H1 (cell line): ENCODE measurements around the gene RELN. TPM values are rescaled to one million over a fixed set of nuclear protein-coding genes. Genes with fewer than 3 reads are reported as not detected.

ENCODE experiments used
- CTCF ChIA-PET: fragments of 300-600 bp; sonication (Branson Sonifier 250); formaldehyde crosslinking; loops from one replicate; lab custom pipeline; 2021; ENCODE audit not compliant: partially characterized antibody; lab: Charles Lee
- POLR2A ChIA-PET: fragments of 300-600 bp; sonication (Branson Sonifier 250); formaldehyde crosslinking; loops from one replicate; lab custom pipeline; 2021; ENCODE audit warnings: inconsistent platforms; ENCODE audit not compliant: partially characterized antibody; lab: Charles Lee
- DNase-seq, 2 experiments: peaks; one replicate each; pipeline versions ENCODE4 v3.0.0 to v3.0.0-alpha.2; 2010 to 2022; ENCODE audit warnings: low spot score in 2 of 2, low read depth in 1 of 2, mixed read lengths in 1 of 2
- FAIRE-seq: peaks from 2 replicates; lab custom pipeline; 2011; peaks lifted over from hg19 to GRCh38; lab: Jason Lieb, UNC
- H2AFZ ChIP-seq: 2 replicates; pipeline ENCODE4 v1.8.1; 2012; ENCODE audit warnings: low read length, inconsistent platforms
- H2AK5ac ChIP-seq: 2 replicates; pipeline ENCODE4 v1.6.1; 2013; ENCODE audit warnings: low read depth, low read length
- H2BK120ac ChIP-seq: replicated peaks from 2 replicates; pipeline ENCODE3; 2013; ENCODE audit warnings: low read depth, low read length, inconsistent platforms
- H2BK12ac ChIP-seq: 2 replicates; pipeline ENCODE4 v1.6.1; 2013; ENCODE audit warnings: low read depth, low read length
- H2BK15ac ChIP-seq: 2 replicates; pipeline ENCODE4 v1.6.1; 2013; ENCODE audit warnings: low read length
- H2BK20ac ChIP-seq: 2 replicates; pipeline ENCODE4 v1.6.1; 2013; ENCODE audit warnings: low read length
- H2BK5ac ChIP-seq: 2 replicates; pipeline ENCODE4 v1.6.1; 2013; ENCODE audit warnings: low read depth, low read length
- H3K14ac ChIP-seq: 2 replicates; pipeline ENCODE4 v1.6.1; 2013; ENCODE audit warnings: inconsistent platforms; ENCODE audit not compliant: insufficient read length
- H3K18ac ChIP-seq: 2 replicates; pipeline ENCODE4 v1.6.1; 2013; ENCODE audit warnings: low read length; ENCODE audit errors: extremely low read depth
- H3K23ac ChIP-seq: 2 replicates; pipeline ENCODE4 v1.6.1; 2013; ENCODE audit warnings: inconsistent platforms; ENCODE audit not compliant: insufficient read length
- H3K23me2 ChIP-seq: 2 replicates; pipeline ENCODE4 v1.6.1; 2013; ENCODE audit warnings: low read depth, low read length
- H3K27ac ChIP-seq: 2 replicates; pipeline ENCODE4 v1.6.1; 2011; ENCODE audit warnings: low read depth, low read length, inconsistent platforms
- H3K27me3 ChIP-seq, 4 experiments: replicated peaks in 1 of 4; 1 replicate in 1 of 4; 2 replicates in 3 of 4; pipeline versions ENCODE4 v1.6.1 to v1.8.1; 2011 to 2013; ENCODE audit warnings: low read length in 3 of 4, mild to moderate bottlenecking in 3 of 4, inconsistent platforms in 2 of 4, mixed read lengths in 2 of 4, moderate library complexity in 1 of 4; ENCODE audit not compliant: control insufficient read depth in 3 of 4, insufficient read depth in 3 of 4; ENCODE audit errors: extremely low read depth in 1 of 4
- H3K36me3 ChIP-seq, 4 experiments: 2 replicates each; pipeline versions ENCODE4 v1.6.1 to v1.8.1; 2011 to 2013; ENCODE audit warnings: mild to moderate bottlenecking in 4 of 4, low read length in 3 of 4, moderate library complexity in 2 of 4, control low read depth in 1 of 4, inconsistent platforms in 1 of 4; ENCODE audit not compliant: insufficient read depth in 4 of 4, control insufficient read depth in 2 of 4
- H3K4ac ChIP-seq: replicated peaks from 2 replicates; pipeline ENCODE3; 2013; ENCODE audit warnings: low read length, low read depth, mixed read lengths, inconsistent platforms; ENCODE audit not compliant: insufficient read length
- H3K4me1 ChIP-seq, 4 experiments: replicated peaks in 1 of 4; 1 replicate in 1 of 4; 2 replicates in 3 of 4; pipeline versions ENCODE4 v1.6.1 to v1.8.1; 2011 to 2013; ENCODE audit warnings: low read length in 3 of 4, inconsistent platforms in 2 of 4, mixed read lengths in 1 of 4; ENCODE audit not compliant: insufficient read depth in 4 of 4, control insufficient read depth in 3 of 4
- H3K4me2 ChIP-seq, 2 experiments: 2 replicates each; pipeline versions ENCODE4 v1.6.1 to v1.8.1; 2011 to 2013; ENCODE audit warnings: low read depth in 2 of 2, low read length in 2 of 2, control low read depth in 1 of 2, inconsistent platforms in 1 of 2, mild to moderate bottlenecking in 1 of 2; ENCODE audit not compliant: insufficient read depth in 1 of 2
- H3K4me3 ChIP-seq, 4 experiments: fragments of 200-600, 300-600 bp in 1 of 4; sonication (generic), shearing (Covaris generic), sonication (Bioruptor Twin) in 1 of 4; 2 replicates each; pipeline versions ENCODE4 v1.5.1 to v1.8.1; 2011 to 2016; ENCODE audit warnings: low read length in 4 of 4, low read depth in 3 of 4, control low read depth in 2 of 4, inconsistent platforms in 2 of 4, mild to moderate bottlenecking in 2 of 4, mixed read lengths in 1 of 4, moderate library complexity in 1 of 4; ENCODE audit not compliant: insufficient read depth in 2 of 4; ENCODE audit errors: extremely low read depth in 1 of 4
- H3K56ac ChIP-seq: replicated peaks from 2 replicates; pipeline ENCODE3; 2013; ENCODE audit warnings: low read depth, mild to moderate bottlenecking, mixed read lengths, low read length, inconsistent platforms; ENCODE audit not compliant: insufficient read length
- H3K79me1 ChIP-seq: 2 replicates; pipeline ENCODE4 v1.6.1; 2013; ENCODE audit warnings: low read depth, low read length, control low read depth
- H3K79me2 ChIP-seq, 2 experiments: 2 replicates each; pipeline versions ENCODE4 v1.6.1 to v1.8.1; 2012 to 2013; ENCODE audit warnings: low read length in 2 of 2, mild to moderate bottlenecking in 2 of 2, inconsistent platforms in 1 of 2; ENCODE audit not compliant: insufficient read depth in 2 of 2, control insufficient read depth in 1 of 2
- H3K9ac ChIP-seq, 4 experiments: replicated peaks in 1 of 4; 1 replicate in 1 of 4; 2 replicates in 3 of 4; pipeline versions ENCODE4 v1.6.1 to v1.8.1; 2011 to 2013; ENCODE audit warnings: low read depth in 3 of 4, low read length in 3 of 4, control low read depth in 2 of 4, mild to moderate bottlenecking in 2 of 4, moderate library complexity in 2 of 4, inconsistent platforms in 1 of 4; ENCODE audit errors: extremely low read depth in 1 of 4
- H3K9me3 ChIP-seq, 2 experiments: 2 replicates each; pipeline versions ENCODE4 v1.6.1 to v1.8.1; 2012 to 2013; ENCODE audit warnings: mild to moderate bottlenecking in 2 of 2, moderate library complexity in 2 of 2, control low read depth in 1 of 2, inconsistent platforms in 1 of 2, low read depth in 1 of 2, low read length in 1 of 2, mixed read lengths in 1 of 2; ENCODE audit not compliant: insufficient read depth in 2 of 2
- H4K20me1 ChIP-seq, 2 experiments: replicated peaks in 1 of 2; 2 replicates each; pipeline versions ENCODE3 to v1.8.1; 2011 to 2013; ENCODE audit warnings: inconsistent platforms in 2 of 2, low read length in 2 of 2, mild to moderate bottlenecking in 1 of 2; ENCODE audit not compliant: insufficient read depth in 2 of 2, control insufficient read depth in 1 of 2
- H4K5ac ChIP-seq: 2 replicates; pipeline ENCODE4 v1.6.1; 2013; ENCODE audit warnings: low read length, low read depth, mixed read lengths, inconsistent platforms; ENCODE audit not compliant: insufficient read length
- H4K8ac ChIP-seq: 2 replicates; pipeline ENCODE4 v1.8.0; 2013; ENCODE audit warnings: mild to moderate bottlenecking, moderate library complexity, low read length, inconsistent platforms; ENCODE audit not compliant: insufficient read depth; ENCODE audit errors: extremely low read depth
- H4K91ac ChIP-seq: replicated peaks from 2 replicates; pipeline ENCODE3; 2013; ENCODE audit warnings: low read length, mixed read lengths, inconsistent platforms; ENCODE audit not compliant: insufficient read length
- ATF2 ChIP-seq: IDR thresholded peaks from 2 replicates; pipeline ENCODE4 v1.6.1; 2012; ENCODE audit warnings: low read length, inconsistent platforms
- CTCF ChIP-seq, 3 experiments: IDR thresholded peaks; 1 replicate in 2 of 3; 2 replicates in 1 of 3; pipeline versions ENCODE4 v1.5.1 to v1.6.1; 2011; ENCODE audit warnings: low read length in 3 of 3, mild to moderate bottlenecking in 3 of 3, inconsistent platforms in 2 of 3, low read depth in 1 of 3, moderate library complexity in 1 of 3; ENCODE audit not compliant: insufficient read depth in 1 of 3; ENCODE audit errors: control extremely low read depth in 1 of 3
- RAD21 ChIP-seq, 2 experiments: IDR thresholded peaks in 1 of 2; conservative IDR thresholded peaks in 1 of 2; 2 replicates each; pipeline ENCODE4 v1.6.1; 2011; ENCODE audit warnings: low read depth in 2 of 2, low read length in 2 of 2, improper control_type of control experiment in 1 of 2, inconsistent platforms in 1 of 2, mild to moderate bottlenecking in 1 of 2, moderate library complexity in 1 of 2
- WGBS, 2 experiments: shearing (Covaris generic) in 1 of 2; methylation state at CpG; one replicate each; pipeline versions ENCODE4 v1.1.6 to v1.1.7; 2013 to 2015; ENCODE audit warnings: low lambda C conversion rate in 2 of 2, mixed read lengths in 2 of 2, inconsistent platforms in 1 of 2, low coverage in 1 of 2, missing lambda C conversion rate in 1 of 2; ENCODE audit not compliant: insufficient replicate concordance in 2 of 2, insufficient coverage in 1 of 2, insufficient read length in 1 of 2; ENCODE audit errors: extremely low coverage in 1 of 2, missing lambda C conversion rate in 1 of 2; 5-methylcytosine and 5-hydroxymethylcytosine counted together
- polyA plus RNA-seq, 7 experiments: library from polyadenylated mRNA; depleted of rRNA in 3 of 7; stranded (reverse) in 5 of 7; unstranded in 2 of 7; fragments of >200 nt in 5 of 7; fragments of 200-250 nt in 2 of 7; gene quantifications; 1 replicate in 5 of 7; 2 replicates in 1 of 7; 4 replicates in 1 of 7; pipeline versions ENCODE4 v1.2.1 to v1.2.3, GENCODE V29; 2011 to 2013; ENCODE audit warnings: missing spikeins in 2 of 7, mixed read lengths in 2 of 7
- total RNA-seq: library from RNA; stranded (reverse); fragmentation: NEBNext Ultra II Directional; extraction: Animal tissue kit (Norgen Biotek cat#: 25700); gene quantifications from 2 replicates; pipeline ENCODE4 v1.2.1, GENCODE V29; 2021

Gene RELN
- total and polyA plus RNA-seq, 2 of the 8 experiments (the other 6 are each of a cell fraction or from before 2014, with no cell fraction given) = 0.03 to 0.07 TPM

GRCh38 chr7:103425177-103425576 is 564.3 kb downstream of the RELN start:
- H4K8ac ChIP-seq = no peak overlapping the region

More at GRCh38 chr7:103425177-103425576, 564.3 kb downstream of the RELN start:
- TF ChIP-seq CTCF (IDR thresholded peaks at IDR 0.05; ENCODE audit: control extremely low read depth in 1 of 3, insufficient read depth in 1 of 3, low read depth in 1 of 3, low read length in 3 of 3) (peak in 1 of 3 experiments; percentile 19; a peak in 1 of 4 replicates), ATF2 (no peak), RAD21 (IDR thresholded peaks at IDR 0.05 in 1 of 2, conservative IDR thresholded peaks at IDR 0.05 in 1 of 2; ENCODE audit: low read depth in 2 of 2, low read length in 2 of 2) (peak in 1 of 2 experiments; percentile 29; a peak in 1 of 4 replicates)
- H4K91ac ChIP-seq = no peak overlapping the region
- no peaks in the 10 kb centered on the region for H4K20me1 ChIP-seq
- CTCF ChIA-PET = no interaction called here
- H3K79me1 ChIP-seq = no peaks in the 10 kb centered on the region
- no peak overlapping the region for H2AFZ ChIP-seq
- no peak overlapping the region for H4K5ac ChIP-seq
- no peaks in the 10 kb centered on the region for H3K4me1 ChIP-seq
- no peaks in the 10 kb centered on the region for H3K23me2 ChIP-seq
- no peak overlapping the region for H3K4ac ChIP-seq
- H3K79me2 ChIP-seq = no peaks in the 10 kb centered on the region
- H2BK120ac ChIP-seq = no peak overlapping the region
- peaks cover 0 to 1% (median 0%) of the 10 kb centered on the region in 4 experiments; a peak in 1 of 7 replicates for H3K27me3 ChIP-seq
- no peak overlapping the region for H3K23ac ChIP-seq
- no peaks in the 10 kb centered on the region for H3K36me3 ChIP-seq
- 83% methylated on average over 1 of the region's 1 CpG; no CpG with 5 or more reads in 1 of the 2 experiments for WGBS, 2 experiments
- H3K9me3 ChIP-seq = no peaks in the 10 kb centered on the region
- H3K4me2 ChIP-seq = no peak overlapping the region
- no peak overlapping the region for H2BK5ac ChIP-seq
- no peak overlapping the region for H3K56ac ChIP-seq
- POLR2A ChIA-PET = no interaction called here
- no peak overlapping the region for H3K9ac ChIP-seq
- H2BK15ac ChIP-seq = no peak overlapping the region
- no peak overlapping the region for H2BK20ac ChIP-seq
- DNase-seq = no peak
- FAIRE-seq = no peak
- no peak overlapping the region for H3K27ac ChIP-seq
- no peak overlapping the region for H2BK12ac ChIP-seq
- H3K14ac ChIP-seq = no peak overlapping the region
- no peak overlapping the region for H3K18ac ChIP-seq
- H2AK5ac ChIP-seq = no peak overlapping the region
- H3K4me3 ChIP-seq = no peak overlapping the region
